Spleen (tissue), 11 donors: ENCODE data around the gene IGSF22. TPM values are rescaled to one million over a fixed set of nuclear protein-coding genes. Genes with fewer than 3 reads are reported as not detected.

Source experiments
- DNase-seq: peaks from one replicate; pipeline ENCODE4 v3.0.0-alpha.2; 2020
- H3K27ac ChIP-seq, 8 donors: fragments of 200-600 bp; sonication (generic) in 7 of 8; 1 replicate in 4 of 8; 2 replicates in 4 of 8; pipeline versions ENCODE4 v1.5.0 to v1.8.0; 2016 to 2021; ENCODE audit warnings: inconsistent platforms in 4 of 8, mild to moderate bottlenecking in 4 of 8, moderate library complexity in 1 of 8
- H3K27me3 ChIP-seq, 7 donors: fragments of 200-600 bp; sonication (generic) in 6 of 7; replicated peaks in 1 of 7; 1 replicate in 4 of 7; 2 replicates in 3 of 7; pipeline versions ENCODE4 v1.5.0 to v1.8.0; 2016 to 2021; ENCODE audit warnings: inconsistent platforms in 3 of 7, mild to moderate bottlenecking in 1 of 7
- H3K36me3 ChIP-seq, 6 donors: fragments of 200-600 bp; sonication (generic) in 5 of 6; 1 replicate in 4 of 6; 2 replicates in 2 of 6; pipeline versions ENCODE4 v1.5.0 to v1.8.0; 2016 to 2021; ENCODE audit warnings: inconsistent platforms in 2 of 6
- H3K4me1 ChIP-seq, 6 donors: fragments of 200-600 bp; sonication (generic) in 5 of 6; 1 replicate in 3 of 6; 2 replicates in 3 of 6; pipeline versions ENCODE4 v1.5.0 to v1.8.0; 2016 to 2021; ENCODE audit warnings: inconsistent platforms in 3 of 6
- H3K4me3 ChIP-seq, 8 donors: fragments of 200-600 bp; sonication (generic) in 7 of 8; 1 replicate in 4 of 8; 2 replicates in 4 of 8; pipeline versions ENCODE4 v1.5.0 to v1.8.0; 2016 to 2021; ENCODE audit warnings: inconsistent platforms in 4 of 8, mild to moderate bottlenecking in 4 of 8, moderate library complexity in 2 of 8
- H3K9me3 ChIP-seq, 8 donors: fragments of 200-600 bp; sonication (generic) in 7 of 8; 1 replicate in 4 of 8; 2 replicates in 4 of 8; pipeline versions ENCODE4 v1.5.0 to v1.8.0; 2016 to 2021; ENCODE audit warnings: inconsistent platforms in 4 of 8
- POLR2A ChIP-seq, 3 donors: fragments of 450-650 bp; IDR thresholded peaks; one replicate each; pipeline ENCODE4 v1.5.1; 2017; ENCODE audit warnings: antibody characterized with exemption in 3 of 3, mild to moderate bottlenecking in 1 of 3
- POLR2AphosphoS5 ChIP-seq, 3 donors: sonication (generic); formaldehyde crosslinking; IDR thresholded peaks; one replicate each; pipeline ENCODE4 v1.5.1; 2017; ENCODE audit warnings: antibody characterized with exemption in 3 of 3
- WGBS, 5 donors: extraction: QIAGEN DNeasy Blood & Tissue Kit in 3 of 5; methylation state at CpG; one replicate each; pipeline versions ENCODE4 v1.1.5 to v1.1.7; 2013 to 2018; 5-methylcytosine and 5-hydroxymethylcytosine counted together
- intact Hi-C: fragments of 100-400 bp; cut with DNase I; formaldehyde crosslinking; loops from one replicate; pipeline ENCODE4 v1.15.0; 2023; ENCODE audit warnings: low total_unique reads
- polyA plus RNA-seq, 3 donors: library from polyadenylated mRNA; stranded (reverse); fragments of 200-250 nt; gene quantifications; one replicate each; pipeline ENCODE4 v1.2.1, GENCODE V29; 2013
- total RNA-seq, 7 donors: library from RNA; depleted of rRNA in 3 of 7; stranded (reverse); fragments of >200 nt in 3 of 7; fragmentation: NEBNext Ultra II Directional in 4 of 7; extraction: Animal tissue kit (Norgen Biotek cat#: 25700) in 4 of 7; gene quantifications; one replicate each; pipeline versions ENCODE4 v1.1.0 to v1.2.1, GENCODE V29; 2016 to 2021
- TF ChIP-seq, protein P1 (sequence below), 11 experiments: fragments of 200-600 bp in 7 of 11; fragments of 450-650 bp in 4 of 11; sonication (generic) in 4 of 11; IDR thresholded peaks in 8 of 11; conservative IDR thresholded peaks in 3 of 11; 1 replicate in 7 of 11; 2 replicates in 4 of 11; pipeline versions ENCODE4 v1.4.0 to v1.8.0; 2016 to 2021; ENCODE audit warnings: antibody characterized with exemption in 11 of 11, inconsistent platforms in 4 of 11, mild to moderate bottlenecking in 1 of 11
- donor health status: healthy with polysubstance abuse.
- donor health status: DM: no; HTN: no; CAD: no; lungs with moderate emphysema.
- donor health status: DM: no; HTN: no; CAD: no.
- donor health status: Bipolar disorder and iron deficiency.
- donor health status: healthy.
- donor health status: DM: no; HTN: no; CAD: no.
- donor health status: DM: yes; HTN: yes; CAD: no.

Gene IGSF22
- total and polyA plus RNA-seq, 10 donors, result 0.12 to 3.2 (median 0.58) TPM; not detected in 2

DNA sequence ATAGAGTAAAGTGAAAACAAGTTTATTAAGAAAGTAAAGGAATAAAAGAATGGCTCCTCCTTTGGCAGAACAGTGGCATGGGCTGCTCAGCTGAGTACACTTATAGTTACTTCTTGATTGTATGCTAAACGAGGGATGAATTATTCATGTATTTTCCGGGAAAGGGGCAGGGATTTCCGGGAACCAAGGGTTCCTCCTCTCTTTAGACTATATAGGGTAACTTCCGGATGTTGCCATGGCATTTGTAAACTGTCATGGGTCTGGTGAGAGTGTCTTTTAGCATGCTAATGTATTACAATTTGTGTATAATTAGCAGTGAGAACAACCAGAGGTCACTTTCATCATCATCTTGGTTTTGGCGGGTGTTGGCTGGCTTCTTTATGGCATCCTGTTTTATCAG lies 68.3 kb downstream of the IGSF22 start:
- Histone ChIP-seq H3K9me3 (peaks cover 0 to 11% (median 0%) of the 10 kb centered on the region in 8 donors), H3K27ac (no peak overlapping the region), H3K4me3 (no peak overlapping the region), H3K36me3 (no peaks in the 10 kb centered on the region), H3K4me1 (no peaks in the 10 kb centered on the region), H3K27me3 (peaks cover 0 to 14% (median 0%) of the 10 kb centered on the region in 7 donors)
- DNase-seq, result no peak
- 74 to 94% (median 83%) methylated on average over 5 of the region's 5 CpGs for WGBS, 5 donors
- intact Hi-C loops, result no loop called here
- TF ChIP-seq POLR2A (IDR thresholded peaks at IDR 0.05), result no peak
- TF ChIP-seq POLR2AphosphoS5 (IDR thresholded peaks at IDR 0.05), result no peak
- TF ChIP-seq, protein P1, sequence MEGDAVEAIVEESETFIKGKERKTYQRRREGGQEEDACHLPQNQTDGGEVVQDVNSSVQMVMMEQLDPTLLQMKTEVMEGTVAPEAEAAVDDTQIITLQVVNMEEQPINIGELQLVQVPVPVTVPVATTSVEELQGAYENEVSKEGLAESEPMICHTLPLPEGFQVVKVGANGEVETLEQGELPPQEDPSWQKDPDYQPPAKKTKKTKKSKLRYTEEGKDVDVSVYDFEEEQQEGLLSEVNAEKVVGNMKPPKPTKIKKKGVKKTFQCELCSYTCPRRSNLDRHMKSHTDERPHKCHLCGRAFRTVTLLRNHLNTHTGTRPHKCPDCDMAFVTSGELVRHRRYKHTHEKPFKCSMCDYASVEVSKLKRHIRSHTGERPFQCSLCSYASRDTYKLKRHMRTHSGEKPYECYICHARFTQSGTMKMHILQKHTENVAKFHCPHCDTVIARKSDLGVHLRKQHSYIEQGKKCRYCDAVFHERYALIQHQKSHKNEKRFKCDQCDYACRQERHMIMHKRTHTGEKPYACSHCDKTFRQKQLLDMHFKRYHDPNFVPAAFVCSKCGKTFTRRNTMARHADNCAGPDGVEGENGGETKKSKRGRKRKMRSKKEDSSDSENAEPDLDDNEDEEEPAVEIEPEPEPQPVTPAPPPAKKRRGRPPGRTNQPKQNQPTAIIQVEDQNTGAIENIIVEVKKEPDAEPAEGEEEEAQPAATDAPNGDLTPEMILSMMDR (IDR thresholded peaks at IDR 0.05 in 8 of 11, conservative IDR thresholded peaks at IDR 0.05 in 3 of 11), result no peak

Other genes starting within 250 kb of the IGSF22 start
- 10 to 100 TPM; 41.5 to 95.1 (median 52.1) TPM for gene TSG101, start 199.2 kb downstream of the IGSF22 start, total RNA-seq
- gene TSG101, start 199.2 kb downstream of the IGSF22 start, polyA plus RNA-seq, result 10 to 100 TPM; 25.4 to 39.4 (median 34.4) TPM
- gene UEVLD, start 137.5 kb downstream of the IGSF22 start, total RNA-seq, result 10 to 100 TPM; 12.8 to 23.0 (median 19.9) TPM
- 1 to 10 TPM; 4.1 to 6.7 (median 4.7) TPM for gene UEVLD, start 137.5 kb downstream of the IGSF22 start, polyA plus RNA-seq
- 1 to 10 TPM; 1.3 to 4.4 (median 2.1) TPM for gene MISFA, start 126.4 kb downstream of the IGSF22 start, total RNA-seq
- 1 to 10 TPM in 1 of 3 donors, under 1 TPM in 1, not detected in 1; 0.83 to 1.5 TPM for gene MISFA, start 126.4 kb downstream of the IGSF22 start, polyA plus RNA-seq
- 10 to 100 TPM; 16.2 to 23.1 (median 19.1) TPM for gene SPTY2D1, start 91.8 kb downstream of the IGSF22 start, total RNA-seq
- 1 to 10 TPM; 2.4 to 4.4 (median 2.9) TPM for gene SPTY2D1, start 91.8 kb downstream of the IGSF22 start, polyA plus RNA-seq
- gene TMEM86A, start 27.4 kb downstream of the IGSF22 start, total RNA-seq, result 10 to 100 TPM in 5 of 7 donors, 1 to 10 TPM in 2; 5.1 to 25.0 (median 17.0) TPM
- 1 to 10 TPM in 2 of 3 donors, under 1 TPM in 1; 0.98 to 2.4 (median 2.0) TPM for gene TMEM86A, start 27.4 kb downstream of the IGSF22 start, polyA plus RNA-seq
- 1 to 10 TPM in 1 of 7 donors, under 1 TPM in 5, not detected in 1; 0.10 to 2.0 (median 0.31) TPM for gene PTPN5, start 65.6 kb upstream of the IGSF22 start, total RNA-seq
- gene PTPN5, start 65.6 kb upstream of the IGSF22 start, polyA plus RNA-seq, result under 1 TPM; 0.08 to 0.54 (median 0.26) TPM
- gene MRGPRX1, start 213.2 kb upstream of the IGSF22 start, total RNA-seq, result not detected
- not detected for gene MRGPRX1, start 213.2 kb upstream of the IGSF22 start, polyA plus RNA-seq